ENCODE data around the gene CDC42.

The CDC42 gene

DNA sequence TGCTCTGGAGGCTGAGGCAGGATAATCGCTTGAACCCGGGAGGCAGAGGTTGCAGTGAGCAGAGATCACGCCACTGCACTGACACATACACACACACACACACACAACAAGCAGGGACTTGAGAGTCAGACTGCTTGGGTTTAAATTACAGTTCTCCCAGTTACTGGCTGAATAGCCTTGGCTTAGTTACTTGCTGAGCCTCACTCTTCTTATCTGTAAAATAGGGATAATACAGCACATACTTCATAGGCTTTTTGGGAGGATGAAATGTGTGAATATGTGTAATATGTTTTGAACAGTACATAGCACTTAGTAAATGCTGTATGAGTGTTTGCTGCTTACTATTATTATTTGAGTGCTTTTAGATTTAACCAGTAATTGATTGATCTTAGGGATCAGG, 23.8 kb downstream of the CDC42 start:
- DNase-seq, result no peak

- no peak for DNase-seq
Observed at GRCh38 chr1:22077728-22078127, 25.2 kb downstream of the CDC42 start.

DNA sequence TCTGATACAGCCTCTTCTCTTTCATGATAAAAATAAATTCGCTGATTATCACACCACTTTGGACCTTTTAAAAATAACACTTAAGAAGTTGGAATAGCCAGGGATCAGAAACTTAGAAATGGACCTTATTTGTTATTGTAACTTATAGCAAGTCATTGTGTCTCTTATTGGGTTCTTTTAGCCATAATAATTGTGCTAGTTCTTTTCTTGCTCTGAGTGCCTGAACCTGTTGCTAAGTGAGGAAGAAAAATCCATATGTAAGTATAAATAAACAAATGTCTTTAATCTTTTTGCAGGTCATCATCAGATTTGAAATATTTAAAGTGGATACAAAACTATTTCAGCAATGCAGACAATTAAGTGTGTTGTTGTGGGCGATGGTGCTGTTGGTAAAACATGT, 25.6 kb downstream of the CDC42 start:
- no peak for DNase-seq

DNA sequence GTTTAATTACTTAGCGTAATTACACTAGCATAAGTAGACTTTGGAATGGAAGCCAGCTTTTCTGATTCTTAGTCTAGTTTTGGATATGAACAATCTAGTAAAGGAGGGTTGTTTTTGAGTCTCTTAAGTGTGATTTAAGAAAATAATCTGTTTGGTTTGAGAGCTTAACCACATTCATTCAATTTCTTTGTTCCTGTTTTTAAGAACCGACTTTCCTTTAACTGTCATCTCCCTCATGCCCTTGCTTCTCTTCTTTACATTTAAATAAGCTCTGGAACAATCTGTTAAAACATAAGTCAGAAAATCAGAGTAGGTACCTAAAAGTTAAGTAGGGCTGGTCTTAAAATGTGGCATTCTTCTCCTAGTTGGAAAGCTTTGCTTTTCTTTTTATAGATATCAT, 27.7 kb downstream of the CDC42 start:
- no peak for DNase-seq

DNA sequence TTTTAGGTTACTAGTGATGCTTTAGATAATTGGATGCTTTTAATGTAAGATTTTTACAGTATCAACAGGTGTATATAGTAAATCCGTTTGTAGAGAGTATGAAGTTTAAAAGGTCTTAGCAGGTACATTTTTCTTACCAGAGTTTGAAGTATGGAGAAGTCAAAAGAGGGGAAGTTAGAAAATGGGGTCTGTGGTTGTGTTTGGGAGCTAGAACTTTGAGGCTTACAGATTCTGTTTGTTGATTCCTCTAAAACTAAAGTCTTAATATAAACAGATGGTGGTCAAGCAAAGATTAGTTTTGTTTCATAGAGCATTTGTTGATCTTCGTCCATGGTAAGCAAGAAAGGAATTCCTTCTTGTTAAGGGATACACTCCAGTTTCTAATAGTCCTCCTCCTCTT, 35.8 kb downstream of the CDC42 start:
- no peak for DNase-seq

DNA sequence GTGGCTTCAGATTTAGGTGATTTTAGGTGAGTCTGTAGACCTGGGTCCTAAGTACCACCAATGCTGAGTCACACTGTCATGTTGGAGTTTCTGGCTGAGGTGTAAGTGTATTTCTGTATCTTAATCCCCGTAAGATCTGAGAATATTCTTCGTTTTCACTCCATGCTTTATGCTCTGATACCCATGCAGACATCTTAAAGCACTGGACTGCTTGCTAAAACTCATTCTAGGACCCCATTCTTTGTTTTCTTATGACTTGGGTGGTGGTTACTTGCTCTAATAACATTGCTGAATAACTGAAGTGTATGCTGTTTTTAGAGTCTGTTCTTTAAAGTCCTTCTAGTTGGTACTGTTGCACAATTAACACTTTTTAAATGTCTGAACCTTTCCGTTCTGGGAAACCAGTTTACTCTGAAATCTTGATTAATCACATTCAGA, 36.6 kb downstream of the CDC42 start:
- no peak for DNase-seq

- DNase-seq, result no peak
Observed at GRCh38 chr1:22089787-22090186, 37.3 kb downstream of the CDC42 start.

GRCh38 chr1:22090867-22091266, 38.4 kb downstream of the CDC42 start:
- DNase-seq, result no peak

DNA sequence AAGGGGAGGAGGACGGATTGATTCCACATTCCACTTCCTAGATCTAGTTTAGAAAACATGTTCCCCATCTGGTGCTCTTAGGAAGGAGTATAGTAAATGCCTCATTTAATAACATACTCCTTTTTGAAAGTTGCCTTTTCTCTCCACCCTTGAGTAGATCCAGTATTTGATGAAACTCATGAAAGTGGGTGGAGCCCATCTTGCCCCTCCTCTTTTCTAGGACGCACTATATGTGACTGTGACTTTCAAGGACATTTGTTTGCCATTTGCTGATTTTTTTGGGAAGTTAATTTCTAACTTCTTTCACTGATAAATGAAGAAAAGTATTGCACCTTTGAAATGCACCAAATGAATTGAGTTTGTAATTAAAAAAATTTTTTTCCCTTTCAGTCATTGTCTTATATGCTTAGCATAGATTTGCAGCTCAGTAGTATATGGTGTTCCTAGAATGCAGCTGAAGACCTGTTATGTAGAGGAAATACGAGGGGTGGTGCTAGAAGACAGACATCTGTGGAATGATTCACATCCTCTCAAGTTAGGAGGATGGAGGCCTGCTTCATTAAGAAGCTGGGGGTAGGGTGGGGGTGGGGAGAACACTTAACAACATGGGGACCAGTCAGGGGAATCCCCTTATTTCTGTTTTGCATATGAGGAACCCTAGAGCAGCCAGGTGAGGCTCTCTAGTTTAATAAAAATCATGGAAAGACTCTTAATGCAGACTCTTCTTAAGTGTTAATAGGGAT, 39.7 kb downstream of the CDC42 start:
- peak; percentile 13 to 43 (median 32) for DNase-seq

DNA sequence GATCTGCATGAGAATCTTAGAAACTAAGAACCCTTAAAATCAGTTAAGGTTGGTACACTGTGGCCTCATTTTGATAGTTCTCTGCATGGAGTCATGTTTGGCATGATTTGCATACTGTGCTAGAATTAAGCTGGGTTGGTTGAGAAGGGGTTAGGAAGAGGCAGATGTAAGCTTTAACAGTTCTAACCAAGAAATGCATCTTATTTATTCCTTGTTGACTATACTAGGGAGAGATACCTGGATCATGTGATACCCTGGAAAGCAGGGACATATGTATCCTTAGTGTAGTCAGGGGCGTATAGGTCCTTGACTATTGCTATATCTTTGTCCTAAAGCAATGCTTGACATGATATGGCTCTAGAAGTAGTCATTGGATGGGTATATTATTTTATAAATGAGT, 41.0 kb downstream of the CDC42 start:
- no peak for DNase-seq

- DNase-seq, result no peak
Observed at GRCh38 chr1:22096036-22096435, 43.5 kb downstream of the CDC42 start.

DNA sequence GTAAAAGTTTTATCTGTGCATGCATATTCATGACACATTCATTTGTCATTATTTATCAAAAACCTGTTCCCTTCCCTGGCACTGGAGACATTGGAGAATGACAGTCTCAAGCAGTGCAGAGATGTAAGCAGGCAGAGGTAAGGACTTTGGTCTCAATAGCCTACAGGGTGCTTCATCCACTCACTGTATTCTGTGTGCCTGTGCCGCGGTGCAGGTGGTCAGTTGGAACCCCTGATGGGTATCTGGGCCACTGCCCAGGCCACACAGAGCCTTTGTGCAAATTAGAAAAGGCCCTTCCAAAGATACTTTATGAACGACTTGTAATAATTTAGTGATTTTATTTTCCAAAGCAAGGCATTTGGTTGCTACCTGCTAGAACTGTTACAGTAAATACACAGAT, 44.0 kb downstream of the CDC42 start:
- no peak for DNase-seq

DNA sequence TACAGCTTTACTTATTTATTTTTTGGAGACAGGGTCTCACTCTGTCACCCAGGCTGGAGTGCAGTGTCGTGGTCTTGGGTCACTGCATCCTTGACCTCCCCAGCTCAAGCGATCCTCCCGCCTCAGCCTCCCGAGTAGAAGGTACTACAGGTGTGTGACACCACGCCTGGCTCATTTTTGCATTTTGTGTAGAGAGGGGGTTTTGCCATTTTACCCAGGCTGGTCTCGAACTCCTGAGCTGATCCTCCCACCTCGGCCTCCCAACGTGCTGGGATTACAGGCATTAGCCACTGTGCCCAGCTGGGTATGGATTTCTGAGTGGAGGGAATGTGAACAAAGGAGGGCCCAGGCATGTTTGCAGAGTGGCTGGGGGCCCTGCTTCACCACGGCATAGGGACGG, 46.2 kb downstream of the CDC42 start:
- DNase-seq, result no peak

DNA sequence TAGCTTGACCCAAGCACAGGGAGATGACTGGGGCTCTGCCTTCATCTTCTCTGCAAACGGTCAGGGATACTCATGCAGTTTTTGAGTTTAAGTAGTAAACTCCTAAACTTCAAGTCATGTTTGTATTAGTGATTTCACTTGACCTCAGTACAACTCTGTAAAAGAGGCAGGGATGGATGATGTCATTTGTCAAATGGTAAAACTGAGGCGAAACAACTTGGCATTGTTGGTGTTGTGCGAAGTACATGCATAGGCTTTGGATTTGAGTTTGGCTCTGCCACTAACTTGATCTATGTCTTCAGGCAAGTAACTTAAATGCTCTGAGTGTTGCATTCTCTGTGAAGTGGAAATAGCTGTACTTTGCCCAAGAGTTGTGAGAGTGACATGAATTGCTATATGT, 47.7 kb downstream of the CDC42 start:
- DNase-seq, result no peak

GRCh38 chr1:22101199-22101598, 48.7 kb downstream of the CDC42 start:
- no peak for DNase-seq

- DNase-seq, result no peak
Observed at GRCh38 chr1:22101995-22102394, 49.5 kb downstream of the CDC42 start.

- DNase-seq, result no peak
Observed at GRCh38 chr1:22102746-22103145, 50.2 kb downstream of the CDC42 start.

GRCh38 chr1:22104094-22104493, 51.6 kb downstream of the CDC42 start:
- no peak for DNase-seq

GRCh38 chr1:22104865-22105437, 52.4 kb downstream of the CDC42 start:
- DNase-seq, result peak in 5 of 6 experiments; percentile 5 to 73 (median 70)

DNA sequence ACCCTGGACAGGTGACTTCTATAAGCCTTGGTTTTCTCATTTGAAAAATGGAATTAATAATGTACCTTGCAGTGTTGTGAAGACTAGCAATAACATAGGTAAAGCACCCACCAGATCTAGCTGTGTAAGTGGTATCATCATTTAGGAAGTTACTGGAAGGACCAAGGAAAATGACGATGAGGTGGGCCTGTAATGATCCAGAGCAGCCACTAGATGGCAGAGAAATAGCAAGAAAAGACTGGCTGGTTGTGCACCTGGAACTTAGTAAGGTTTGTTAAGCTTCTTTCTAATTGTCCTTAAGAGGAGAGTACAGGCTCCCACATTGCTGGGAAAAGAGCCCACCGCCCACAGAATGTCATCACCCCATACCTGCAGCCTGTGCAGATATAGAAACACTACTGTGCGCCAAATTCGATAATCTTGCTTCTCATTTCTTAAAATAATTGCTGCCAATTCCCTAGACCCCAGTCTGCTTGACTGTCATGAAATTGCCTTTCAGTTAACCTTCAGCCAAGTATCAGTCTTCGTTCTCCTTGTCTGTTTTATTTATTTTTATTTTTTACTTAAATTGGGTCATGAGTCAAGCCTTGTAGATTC, 53.2 kb downstream of the CDC42 start:
- DNase-seq, result peak in 2 of 6 experiments; percentile 59 to 60

DNA sequence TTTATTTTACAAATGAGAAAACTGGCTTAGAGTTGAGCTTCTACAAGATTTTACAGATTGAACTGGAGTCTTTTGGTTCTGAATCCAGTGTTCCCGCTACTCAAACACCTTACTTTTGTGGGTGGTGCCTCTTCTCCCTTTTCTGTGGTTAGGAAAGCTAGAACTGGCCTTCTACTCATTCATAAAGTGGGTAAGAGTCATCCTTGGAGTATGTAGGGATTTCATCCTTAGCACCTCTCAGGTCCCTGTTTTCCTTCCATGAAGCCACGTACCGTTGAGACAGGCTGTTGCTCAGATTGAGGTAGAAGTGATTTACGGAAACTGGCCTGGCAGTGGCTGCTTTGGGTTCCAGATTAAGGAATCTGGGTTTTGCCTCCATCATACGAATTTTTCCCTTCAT, 54.6 kb downstream of the CDC42 start:
- no peak for DNase-seq

- no peak for DNase-seq
Observed at GRCh38 chr1:22108339-22109105, 56.0 kb downstream of the CDC42 start.

GRCh38 chr1:22110016-22110415, 57.5 kb downstream of the CDC42 start:
- no peak for DNase-seq

GRCh38 chr1:22111115-22111514, 58.6 kb downstream of the CDC42 start:
- DNase-seq, result no peak
